Fibroblast of skin of scalp (primary cell): Measurements from ENCODE around the gene HSD3B7.

Experiments
- DNase-seq: peaks from one replicate; pipeline ENCODE4 v3.0.0-alpha.2; 2013

HSD3B7 gene

GRCh38 chr16:31029272-31029671 is 44.3 kb downstream of the HSD3B7 start:
- no peak for DNase-seq

DNA sequence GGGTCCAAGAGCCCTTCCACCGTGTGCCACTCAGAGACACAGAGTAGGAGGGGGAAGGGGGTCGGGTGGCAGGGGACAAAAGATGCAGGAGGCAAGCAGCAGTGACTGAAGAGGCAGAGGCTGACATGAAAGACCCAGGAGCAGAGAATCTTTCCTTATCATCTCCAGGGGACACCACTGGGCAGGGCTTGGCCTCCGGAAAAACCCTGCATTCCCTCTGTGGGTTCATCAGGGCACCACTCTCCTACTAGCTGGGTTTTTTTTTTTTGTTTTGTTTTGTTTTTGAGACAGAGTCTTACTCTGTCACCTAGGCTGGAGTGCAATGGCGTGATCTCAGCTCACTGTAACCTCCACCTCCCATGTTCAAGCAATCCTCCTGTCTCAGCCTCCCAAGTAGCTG is 46.3 kb downstream of the HSD3B7 start:
- DNase-seq, result no peak

- peak; percentile 98 for DNase-seq
Observed at GRCh38 chr16:31032736-31033708, 48.0 kb downstream of the HSD3B7 start, which contains the start of gene STX4. Gene STX4 (plus strand): TSS chr16:31033558. CDS start chr16:31033806, 248 bp downstream.

DNA sequence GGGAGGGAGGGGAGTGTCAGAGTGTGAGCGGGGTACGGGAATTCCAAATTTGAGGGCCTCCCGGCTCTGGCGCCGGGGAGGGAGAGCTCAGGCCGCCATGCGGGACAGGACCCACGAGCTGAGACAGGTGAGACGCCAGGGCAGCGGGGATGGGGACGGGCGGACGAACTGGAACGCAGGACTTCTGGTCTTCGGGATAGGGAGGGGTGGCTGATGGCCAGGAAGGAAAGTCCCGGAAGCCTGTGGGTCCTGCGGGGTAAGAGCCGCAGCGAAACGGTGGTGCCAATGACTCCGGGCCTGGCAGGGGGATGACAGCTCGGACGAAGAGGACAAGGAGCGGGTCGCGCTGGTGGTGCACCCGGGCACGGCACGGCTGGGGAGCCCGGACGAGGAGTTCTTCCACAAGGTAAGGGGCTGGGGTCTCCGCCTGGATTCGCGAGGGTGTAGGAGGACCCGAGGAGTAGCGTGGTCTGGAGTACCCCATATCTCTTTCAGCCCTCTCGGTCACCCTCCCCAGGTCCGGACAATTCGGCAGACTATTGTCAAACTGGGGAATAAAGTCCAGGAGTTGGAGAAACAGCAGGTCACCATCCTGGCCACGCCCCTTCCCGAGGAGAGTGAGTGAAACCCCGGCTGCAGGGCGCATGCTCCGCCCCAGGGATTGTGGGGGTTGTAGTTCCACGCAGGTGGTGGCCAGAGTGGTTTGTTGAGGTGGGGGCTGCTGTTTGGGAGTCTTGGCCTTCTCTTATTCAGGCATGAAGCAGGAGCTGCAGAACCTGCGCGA is 48.9 kb downstream of the HSD3B7 start:
- DNase-seq, result peak; percentile 80

DNA sequence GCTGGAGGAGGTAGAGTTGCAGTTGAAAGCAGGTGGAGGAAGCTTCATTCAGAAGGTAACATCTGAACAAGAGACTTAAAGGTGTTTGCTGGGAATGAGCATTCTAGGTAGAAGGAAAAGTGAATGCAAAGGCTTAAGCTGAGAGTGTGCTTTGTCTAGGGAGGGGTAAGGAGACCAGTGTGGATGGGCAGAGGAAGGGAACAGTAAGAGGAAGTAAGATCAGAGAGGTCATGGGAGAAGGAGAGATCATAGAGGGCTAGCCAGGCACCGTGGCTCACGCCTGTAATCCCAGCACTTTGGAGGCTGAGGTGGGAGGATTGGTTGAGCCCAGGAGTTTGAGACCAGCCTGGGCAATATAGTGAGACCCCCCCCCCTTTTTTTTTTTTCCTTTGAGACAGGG is 51.7 kb downstream of the HSD3B7 start:
- DNase-seq, result no peak
